ENCODE measurements around the gene FBXO17. TPM values are rescaled to one million over a fixed set of nuclear protein-coding genes. Genes with fewer than 3 reads are reported as not detected.

Gene FBXO17
- total and polyA plus RNA-seq, 2 of the 13 experiments (the other 11 are each of a cell fraction or from before 2014, with no cell fraction given) = 22.1 to 58.7 TPM

- TF ChIP-seq ZNF562 (CRISPR knock-in tag; IDR thresholded peaks at IDR 0.05; ENCODE audit: borderline replicate concordance) = no peak
- TF ChIP-seq ZNF282 (IDR thresholded peaks at IDR 0.05; ENCODE audit: partially characterized antibody) = no peak
- peak; percentile 59; the same call in 1 of the 2 replicates for TF ChIP-seq SAP130 (CRISPR knock-in tag; IDR thresholded peaks at IDR 0.05; ENCODE audit: low read depth)
- TF ChIP-seq GTF2F1 (IDR thresholded peaks at IDR 0.05; ENCODE audit: low read length) = no peak
- TF ChIP-seq ZNF256 (CRISPR knock-in tag; conservative IDR thresholded peaks at IDR 0.05) = no peak
- peak; percentile 75; the same call in 1 of the 2 replicates for TF ChIP-seq ZNF772 (CRISPR knock-in tag; IDR thresholded peaks at IDR 0.05)
- TF ChIP-seq HNRNPUL1 (IDR thresholded peaks at IDR 0.05; ENCODE audit: low read depth, low read length) = no peak
- no peak for TF ChIP-seq NR1H2 (CRISPR knock-in tag; IDR thresholded peaks at IDR 0.05; ENCODE audit: borderline replicate concordance, low read depth)
- TF ChIP-seq BRCA1 (CRISPR knock-in tag; IDR thresholded peaks at IDR 0.05) = no peak
- TF ChIP-seq TBP (CRISPR knock-in tag; IDR thresholded peaks at IDR 0.05) = 0 out of 2 replicates have a peak, but pooled peaks have one; percentile 65
- no peak for TF ChIP-seq GTF3A (CRISPR knock-in tag; conservative IDR thresholded peaks at IDR 0.05)
- TF ChIP-seq RBFOX2 (IDR thresholded peaks at IDR 0.05; ENCODE audit: low read depth, low read length) = peak; percentile 97
- TF ChIP-seq ZSCAN5A (CRISPR knock-in tag; IDR thresholded peaks at IDR 0.05; ENCODE audit: borderline replicate concordance) = no peak
- TF ChIP-seq KLF16 (CRISPR knock-in tag; IDR thresholded peaks at IDR 0.05) = no peak
- TF ChIP-seq NFYC (CRISPR knock-in tag; IDR thresholded peaks at IDR 0.05) = no peak
- TF ChIP-seq SATB2 (CRISPR knock-in tag; IDR thresholded peaks at IDR 0.05) = no peak
- TF ChIP-seq ZFP91 (CRISPR knock-in tag; IDR thresholded peaks at IDR 0.05; ENCODE audit: borderline replicate concordance) = peak; percentile 86; the same call in 1 of the 2 replicates
- TF ChIP-seq EED (CRISPR knock-in tag; IDR thresholded peaks at IDR 0.05) = 0 out of 2 replicates have a peak, but pooled peaks have one; percentile 17
- peak; percentile 58; the same call in 1 of the 2 replicates for TF ChIP-seq MYC (CRISPR knock-in tag; IDR thresholded peaks at IDR 0.05; ENCODE audit: borderline replicate concordance)
- no peak for TF ChIP-seq ARHGAP35 (CRISPR knock-in tag; IDR thresholded peaks at IDR 0.05; ENCODE audit: borderline replicate concordance)
- no peak for TF ChIP-seq ZNF670 (CRISPR knock-in tag; IDR thresholded peaks at IDR 0.05; ENCODE audit: borderline replicate concordance)
- no peak for TF ChIP-seq SAFB2 (CRISPR knock-in tag; IDR thresholded peaks at IDR 0.05; ENCODE audit: borderline replicate concordance, low read depth)
- no peak for TF ChIP-seq GZF1 (CRISPR knock-in tag; IDR thresholded peaks at IDR 0.05)
- peak; percentile 97 for TF ChIP-seq PHF8 (CRISPR knock-in tag; IDR thresholded peaks at IDR 0.05)
- no peak; the same call in 1 of the 2 replicates for TF ChIP-seq ZNF800 (CRISPR knock-in tag; IDR thresholded peaks at IDR 0.05)
- no peak for TF ChIP-seq RARG (CRISPR knock-in tag; IDR thresholded peaks at IDR 0.05; ENCODE audit: low read depth)
These were observed 45.4 kb downstream of the FBXO17 start, which contains the start of gene SARS2 (continued) for GRCh38 chr19:38929929-38930775.
